ENCODE data around the gene ABCB8. TPM values are rescaled to one million over a fixed set of nuclear protein-coding genes. Genes with fewer than 3 reads are reported as not detected.

The ABCB8 gene
- total and polyA plus RNA-seq, 4 donors: 12.4 to 30.2 (median 22.5) TPM

DNA sequence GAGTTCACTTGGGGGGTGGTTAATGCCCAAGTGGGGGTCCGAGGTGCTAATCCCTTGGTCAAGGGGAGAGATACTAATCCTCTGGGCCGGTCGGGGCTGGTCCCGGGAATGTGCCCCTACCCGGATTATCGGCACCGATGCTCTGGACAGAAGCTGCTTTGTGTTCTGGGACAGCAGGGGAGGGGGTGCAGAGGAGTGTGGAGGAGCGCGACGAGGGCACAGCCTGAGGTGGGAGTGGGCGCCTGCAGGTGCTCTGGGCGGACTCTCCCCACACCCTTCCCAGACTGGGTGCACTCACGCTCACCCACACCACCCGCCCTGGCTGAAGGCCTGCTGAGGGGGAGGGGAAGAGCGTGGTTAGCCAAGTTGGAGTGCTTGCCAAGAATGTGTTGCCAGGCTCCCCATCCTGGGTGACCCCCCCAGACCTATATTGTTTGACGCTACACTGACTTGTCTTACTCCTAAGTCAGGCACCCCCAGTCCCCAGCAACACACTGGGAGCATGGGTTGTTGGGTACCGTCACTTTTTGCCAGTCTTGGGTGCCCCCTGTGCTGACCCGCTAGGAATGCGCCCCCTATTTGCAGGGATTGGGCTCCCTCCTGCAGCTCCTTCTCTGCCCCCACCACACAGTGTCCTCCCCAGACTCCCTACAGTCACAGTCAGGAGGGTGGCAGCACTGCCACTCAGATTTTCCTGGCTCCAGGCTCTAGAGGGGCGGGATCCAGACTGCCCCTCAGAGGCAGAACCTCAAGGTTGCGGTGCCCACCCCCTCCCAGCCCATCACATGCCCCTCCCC lies 32.4 kb downstream of the ABCB8 start:
- DNase-seq (ENCODE audit: low spot score): no peak
- Histone ChIP-seq H3K9me3 (ENCODE audit: control insufficient read depth in 4 of 4, low read length in 3 of 4) (no peaks in the 10 kb centered on the region), H3K9ac (ENCODE audit: low read depth in 1 of 2, low read length in 2 of 2) (peak overlapping the region in 1 of 2 donors; percentile 43), H3K4me3 (ENCODE audit: low read depth in 1 of 3, low read length in 3 of 3) (peak overlapping the region; percentile 44 to 79 (median 66)), H3K36me3 (ENCODE audit: control insufficient read depth in 4 of 4, insufficient read depth in 3 of 4, low read depth in 1 of 4, low read length in 3 of 4) (peaks cover 4 to 10% (median 7%) of the 10 kb centered on the region in 4 donors), H3K27ac (ENCODE audit: low read depth in 1 of 2, low read length in 2 of 2) (peak overlapping the region; percentile 83 to 89), H3K27me3 (ENCODE audit: control insufficient read depth in 4 of 4, insufficient read depth in 4 of 4, low read length in 3 of 4) (no peaks in the 10 kb centered on the region), H3K4me1 (ENCODE audit: control insufficient read depth in 4 of 4, insufficient read depth in 4 of 4, low read length in 3 of 4) (peaks cover 17 to 70% (median 53%) of the 10 kb centered on the region in 4 donors)
- 13% methylated on average over 21 of the region's 21 CpGs for WGBS
- TF ChIP-seq GABPA (IDR thresholded peaks at IDR 0.05 in 1 of 2, conservative IDR thresholded peaks at IDR 0.05 in 1 of 2) (no peak), TAF1 (conservative IDR thresholded peaks at IDR 0.05) (no peak), JUND (IDR thresholded peaks at IDR 0.05) (no peak), SP1 (IDR thresholded peaks at IDR 0.05) (no peak), RAD21 (IDR thresholded peaks at IDR 0.05) (no peak), HNF4G (IDR thresholded peaks at IDR 0.05) (no peak), RXRA (IDR thresholded peaks at IDR 0.05) (peak in 1 of 2 donors; percentile 9), YY1 (IDR thresholded peaks at IDR 0.05) (no peak)

DNA sequence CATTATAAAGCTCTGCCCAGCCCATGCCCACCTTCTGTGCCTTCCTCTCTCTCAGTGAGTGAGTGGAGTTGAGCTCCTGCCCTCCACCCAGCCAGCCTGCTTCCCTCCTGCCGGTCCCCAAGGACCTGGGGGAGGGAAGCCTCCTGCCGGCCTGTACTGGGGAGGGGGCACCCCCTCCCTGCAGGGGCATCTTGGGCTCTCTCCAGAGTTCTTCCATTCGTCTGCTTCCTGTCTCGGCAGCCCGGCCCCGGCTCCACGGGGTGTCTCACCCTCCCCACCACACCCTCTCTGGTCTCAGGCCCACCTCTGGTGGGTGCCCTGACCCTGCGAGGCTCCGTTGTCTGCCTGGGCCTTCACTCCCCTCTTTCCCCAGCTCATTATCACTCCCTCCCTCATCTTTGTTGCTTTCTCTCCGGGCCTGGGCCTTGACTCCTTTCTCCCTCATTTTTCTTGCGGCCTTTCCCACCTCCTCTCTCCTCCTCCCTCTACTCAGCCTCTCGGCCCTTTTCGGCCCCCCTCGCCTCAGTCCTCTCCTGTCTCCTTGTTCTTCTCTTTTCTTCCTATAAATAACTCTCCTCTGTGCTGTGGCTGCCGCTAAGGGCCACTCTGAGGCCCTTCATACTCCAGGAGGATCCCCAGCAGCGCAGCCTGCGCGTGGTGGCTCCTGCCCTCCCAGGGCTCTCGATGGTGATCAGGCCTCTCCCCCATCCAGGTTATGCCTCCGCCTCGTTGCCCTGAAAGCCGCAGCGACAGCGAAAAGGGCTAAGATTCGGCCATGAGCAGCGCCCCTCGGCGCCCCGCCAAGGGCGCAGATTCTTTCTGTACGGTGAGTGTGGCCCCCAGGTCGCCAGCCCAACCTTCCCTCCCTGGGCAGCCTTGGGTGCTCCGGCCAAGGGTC lies 33.2 kb downstream of the ABCB8 start:
- TF ChIP-seq RXRA (IDR thresholded peaks at IDR 0.05) (no peak), FOXA2 (IDR thresholded peaks at IDR 0.05) (no peak), SP1 (IDR thresholded peaks at IDR 0.05) (no peak), HNF4G (IDR thresholded peaks at IDR 0.05) (no peak), RAD21 (IDR thresholded peaks at IDR 0.05) (no peak), HNF4A (conservative IDR thresholded peaks at IDR 0.05) (no peak), YY1 (IDR thresholded peaks at IDR 0.05) (no peak), MAX (IDR thresholded peaks at IDR 0.05) (no peak), REST (IDR thresholded peaks at IDR 0.05) (no peak), ATF3 (IDR thresholded peaks at IDR 0.05) (no peak), NR2F2 (IDR thresholded peaks at IDR 0.05) (no peak)
- TF ChIP-seq, protein P1, sequence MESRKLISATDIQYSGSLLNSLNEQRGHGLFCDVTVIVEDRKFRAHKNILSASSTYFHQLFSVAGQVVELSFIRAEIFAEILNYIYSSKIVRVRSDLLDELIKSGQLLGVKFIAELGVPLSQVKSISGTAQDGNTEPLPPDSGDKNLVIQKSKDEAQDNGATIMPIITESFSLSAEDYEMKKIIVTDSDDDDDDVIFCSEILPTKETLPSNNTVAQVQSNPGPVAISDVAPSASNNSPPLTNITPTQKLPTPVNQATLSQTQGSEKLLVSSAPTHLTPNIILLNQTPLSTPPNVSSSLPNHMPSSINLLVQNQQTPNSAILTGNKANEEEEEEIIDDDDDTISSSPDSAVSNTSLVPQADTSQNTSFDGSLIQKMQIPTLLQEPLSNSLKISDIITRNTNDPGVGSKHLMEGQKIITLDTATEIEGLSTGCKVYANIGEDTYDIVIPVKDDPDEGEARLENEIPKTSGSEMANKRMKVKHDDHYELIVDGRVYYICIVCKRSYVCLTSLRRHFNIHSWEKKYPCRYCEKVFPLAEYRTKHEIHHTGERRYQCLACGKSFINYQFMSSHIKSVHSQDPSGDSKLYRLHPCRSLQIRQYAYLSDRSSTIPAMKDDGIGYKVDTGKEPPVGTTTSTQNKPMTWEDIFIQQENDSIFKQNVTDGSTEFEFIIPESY (IDR thresholded peaks at IDR 0.05): no peak
- TF ChIP-seq, protein P2, sequence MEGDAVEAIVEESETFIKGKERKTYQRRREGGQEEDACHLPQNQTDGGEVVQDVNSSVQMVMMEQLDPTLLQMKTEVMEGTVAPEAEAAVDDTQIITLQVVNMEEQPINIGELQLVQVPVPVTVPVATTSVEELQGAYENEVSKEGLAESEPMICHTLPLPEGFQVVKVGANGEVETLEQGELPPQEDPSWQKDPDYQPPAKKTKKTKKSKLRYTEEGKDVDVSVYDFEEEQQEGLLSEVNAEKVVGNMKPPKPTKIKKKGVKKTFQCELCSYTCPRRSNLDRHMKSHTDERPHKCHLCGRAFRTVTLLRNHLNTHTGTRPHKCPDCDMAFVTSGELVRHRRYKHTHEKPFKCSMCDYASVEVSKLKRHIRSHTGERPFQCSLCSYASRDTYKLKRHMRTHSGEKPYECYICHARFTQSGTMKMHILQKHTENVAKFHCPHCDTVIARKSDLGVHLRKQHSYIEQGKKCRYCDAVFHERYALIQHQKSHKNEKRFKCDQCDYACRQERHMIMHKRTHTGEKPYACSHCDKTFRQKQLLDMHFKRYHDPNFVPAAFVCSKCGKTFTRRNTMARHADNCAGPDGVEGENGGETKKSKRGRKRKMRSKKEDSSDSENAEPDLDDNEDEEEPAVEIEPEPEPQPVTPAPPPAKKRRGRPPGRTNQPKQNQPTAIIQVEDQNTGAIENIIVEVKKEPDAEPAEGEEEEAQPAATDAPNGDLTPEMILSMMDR (IDR thresholded peaks at IDR 0.05; ENCODE audit: low read depth, low read length, missing input control): no peak
- peak overlapping the region in 1 of 2 donors; percentile 25 for H3K27ac ChIP-seq (ENCODE audit: low read depth in 1 of 2, low read length in 2 of 2)
- DNase-seq (ENCODE audit: low spot score): no peak
- no peak overlapping the region for H3K9ac ChIP-seq (ENCODE audit: low read depth in 1 of 2, low read length in 2 of 2)
- H3K9me3 ChIP-seq (ENCODE audit: control insufficient read depth in 4 of 4, low read length in 3 of 4): no peaks in the 10 kb centered on the region
- H3K4me1 ChIP-seq (ENCODE audit: control insufficient read depth in 4 of 4, insufficient read depth in 4 of 4, low read length in 3 of 4): peaks cover 17 to 70% (median 54%) of the 10 kb centered on the region in 4 donors
- H3K4me3 ChIP-seq (ENCODE audit: low read depth in 1 of 3, low read length in 3 of 3): no peak overlapping the region
- no peaks in the 10 kb centered on the region for H3K27me3 ChIP-seq (ENCODE audit: control insufficient read depth in 4 of 4, insufficient read depth in 4 of 4, low read length in 3 of 4)
- WGBS: 76% methylated on average over 33 of the region's 33 CpGs
- H3K36me3 ChIP-seq (ENCODE audit: control insufficient read depth in 4 of 4, insufficient read depth in 3 of 4, low read depth in 1 of 4, low read length in 3 of 4): peaks cover 6 to 14% (median 13%) of the 10 kb centered on the region in 4 donors

Measured in liver (tissue), 9 donors.